A549 (cell line): Measurements from ENCODE around the gene PDE4C. TPM values are rescaled to one million over a fixed set of nuclear protein-coding genes. Genes with fewer than 3 reads are reported as not detected.

Experiments
- ATAC-seq, 2 experiments: fragments of 200-7000 bp in 1 of 2; fragments of >200 bp in 1 of 2; cut with Nextera tagmentation in 1 of 2; cut with Tn5 transposase in 1 of 2; 3 replicates each; pipeline versions ENCODE4 v1.8.0 to v1.9.1; 2018 to 2020; ENCODE audit warnings: mild to moderate bottlenecking in 1 of 2, moderate library complexity in 1 of 2
- CTCF ChIA-PET: fragments of 300-600 bp; sonication (Branson Sonifier 250); formaldehyde crosslinking; extraction: SDS; loops from one replicate; lab custom pipeline; 2021; ENCODE audit warnings: antibody characterized with exemption, inconsistent platforms; lab: Yijun Ruan, JAX
- POLR2A ChIA-PET: fragments of 350-600 bp; formaldehyde crosslinking; extraction: SDS; loops from one replicate; lab custom pipeline; 2021; ENCODE audit warnings: antibody characterized with exemption, inconsistent platforms; lab: Yijun Ruan, JAX
- DNase-seq, 2 experiments: peaks; one replicate each; pipeline versions ENCODE4 v3.0.0 to v3.0.0-alpha.2; 2011 to 2016; ENCODE audit warnings: low read depth in 1 of 2, low spot score in 1 of 2
- FAIRE-seq: peaks from 2 replicates; lab custom pipeline; 2011; peaks lifted over from hg19 to GRCh38; lab: Jason Lieb, UNC
- H3K27ac ChIP-seq, 2 experiments: fragments of >200 bp; sonication (Bioruptor Twin); formaldehyde crosslinking; 3 replicates each; pipeline ENCODE4 v1.5.1; 2016 to 2017
- H3K4me1 ChIP-seq: fragments of >200 bp; sonication (Bioruptor Twin); formaldehyde crosslinking; 3 replicates; pipeline ENCODE4 v1.6.1; 2016
- H3K4me2 ChIP-seq: fragments of >200 bp; sonication (Bioruptor Twin); formaldehyde crosslinking; 3 replicates; pipeline ENCODE4 v1.6.1; 2016
- H3K4me3 ChIP-seq: fragments of >200 bp; sonication (Bioruptor Twin); formaldehyde crosslinking; 3 replicates; pipeline ENCODE4 v1.5.1; 2016
- H3K9me3 ChIP-seq: fragments of >200 bp; sonication (Bioruptor Twin); formaldehyde crosslinking; 3 replicates; pipeline ENCODE4 v1.6.1; 2016
- ATOH8 ChIP-seq: fragments of 250-450 bp; sonication (Bioruptor Pico); IDR thresholded peaks from 2 replicates; pipeline ENCODE4 v1.5.0; 2020; ENCODE audit warnings: low read depth, mild to moderate bottlenecking, moderate library complexity
- BHLHE40 ChIP-seq: IDR thresholded peaks from 2 replicates; pipeline ENCODE4 v1.6.1; 2012; ENCODE audit warnings: low read depth, low read length, inconsistent platforms
- CHD2 ChIP-seq: fragments of 150-350 bp; IDR thresholded peaks from 2 replicates; pipeline ENCODE4 v1.6.1; 2014; ENCODE audit warnings: low read length; ENCODE audit not compliant: partially characterized antibody
- FOSB ChIP-seq: fragments of 250-450 bp; sonication (Bioruptor Pico); IDR thresholded peaks from 2 replicates; pipeline ENCODE4 v1.5.0; 2020; ENCODE audit warnings: mild to moderate bottlenecking, moderate library complexity
- HES2 ChIP-seq: fragments of >200 bp; sonication (Bioruptor Twin); formaldehyde crosslinking; IDR thresholded peaks from 2 replicates; pipeline ENCODE4 v1.6.1; 2016
- HMGXB4 ChIP-seq: fragments of 250-450 bp; sonication (Bioruptor Pico); IDR thresholded peaks from 2 replicates; pipeline ENCODE4 v1.5.0; 2021; ENCODE audit warnings: mild to moderate bottlenecking, moderate library complexity, borderline replicate concordance
- HOXA7 ChIP-seq: fragments of 250-450 bp; sonication (Bioruptor Pico); IDR thresholded peaks from 2 replicates; pipeline ENCODE4 v1.5.0; 2020; ENCODE audit warnings: mild to moderate bottlenecking, moderate library complexity
- KDM1A ChIP-seq: fragments of 200-600 bp; sonication (generic); IDR thresholded peaks from 2 replicates; pipeline ENCODE4 v1.6.1; 2016; ENCODE audit warnings: low read depth, mild to moderate bottlenecking
- KDM5A ChIP-seq: fragments of 200-600 bp; sonication (generic); IDR thresholded peaks from 2 replicates; pipeline ENCODE4 v1.6.1; 2016; ENCODE audit warnings: antibody characterized with exemption, mild to moderate bottlenecking
- MAFK ChIP-seq: fragments of 450-650 bp; IDR thresholded peaks from 2 replicates; pipeline ENCODE4 v1.6.1; 2014; ENCODE audit not compliant: partially characterized antibody
- MAX ChIP-seq: IDR thresholded peaks from 2 replicates; pipeline ENCODE4 v1.6.1; 2012
- MAZ ChIP-seq: fragments of 150-350 bp; IDR thresholded peaks from 2 replicates; pipeline ENCODE4 v1.6.1; 2014; ENCODE audit warnings: antibody characterized with exemption, low read depth, low read length, borderline replicate concordance
- NFE2L2 ChIP-seq: fragments of 150-350 bp; conservative IDR thresholded peaks from 2 replicates; pipeline ENCODE4 v1.6.1; 2014; ENCODE audit warnings: low read length
- NPAS2 ChIP-seq: fragments of 250-450 bp; sonication (Bioruptor Pico); IDR thresholded peaks from 2 replicates; pipeline ENCODE4 v1.8.0; 2022; ENCODE audit warnings: mild to moderate bottlenecking, moderate library complexity, borderline replicate concordance
- NR3C1 ChIP-seq: fragments of >200 bp; sonication (Bioruptor Twin); formaldehyde crosslinking; IDR thresholded peaks from 3 replicates; pipeline ENCODE4 v1.6.1; 2017
- POLR2A ChIP-seq: IDR thresholded peaks from 2 replicates; pipeline ENCODE4 v1.6.1; 2012; ENCODE audit warnings: mild to moderate bottlenecking, low read length
- RAD21 ChIP-seq, 2 experiments: fragments of >200 bp in 1 of 2; sonication (Bioruptor Twin) in 1 of 2; formaldehyde crosslinking in 1 of 2; IDR thresholded peaks in 1 of 2; conservative IDR thresholded peaks in 1 of 2; 2 replicates in 1 of 2; 3 replicates in 1 of 2; pipeline ENCODE4 v1.6.1; 2012 to 2018; ENCODE audit warnings: inconsistent platforms in 1 of 2
- RCOR1 ChIP-seq: fragments of 150-350 bp; IDR thresholded peaks from 2 replicates; pipeline ENCODE4 v1.6.1; 2014; ENCODE audit warnings: antibody characterized with exemption, low read length, low read depth
- RFX5 ChIP-seq: fragments of 450-650 bp; IDR thresholded peaks from 2 replicates; pipeline ENCODE4 v1.7.1; 2014; ENCODE audit warnings: antibody characterized with exemption, mild to moderate bottlenecking, moderate library complexity
- ZC3H11A ChIP-seq: fragments of 450-650 bp; IDR thresholded peaks from 2 replicates; pipeline ENCODE4 v1.6.1; 2014; ENCODE audit warnings: antibody characterized with exemption, mild to moderate bottlenecking
- ZNF302 ChIP-seq: fragments of 250-450 bp; sonication (Bioruptor Pico); IDR thresholded peaks from 2 replicates; pipeline ENCODE4 v1.9.0; 2021; ENCODE audit warnings: inconsistent platforms, mild to moderate bottlenecking, moderate library complexity
- ZSCAN20 ChIP-seq: fragments of 250-450 bp; sonication (Bioruptor Pico); IDR thresholded peaks from 2 replicates; pipeline ENCODE4 v1.8.0; 2022; ENCODE audit warnings: mild to moderate bottlenecking, moderate library complexity
- WGBS: methylation state at CpG from one replicate; pipeline ENCODE4 v1.1.6; 2017; ENCODE audit errors: missing lambda C conversion rate; 5-methylcytosine and 5-hydroxymethylcytosine counted together
- polyA plus RNA-seq, 4 experiments: library from polyadenylated mRNA; depleted of rRNA in 3 of 4; stranded (reverse); fragments of >200 nt; fragmentation: RNase III in 1 of 4; extraction: RNeasy Plus Mini Kit Qiagen cat#74134 plus additional on column Dnase treatment in 1 of 4; gene quantifications; 2 replicates in 3 of 4; 3 replicates in 1 of 4; pipeline ENCODE4 v1.2.3, GENCODE V29; 2011 to 2017

PDE4C gene
- polyA plus RNA-seq, 2 of the 4 experiments (the other 2 are of a cell fraction): 0.25 to 0.65 TPM

GRCh38 chr19:18262144-18262543, 35.9 kb upstream of the PDE4C start:
- CTCF ChIA-PET: interaction anchor here (1.2 to 4.3 kb wide), 3 partner anchors 9 to 11 kb away, joined by 4 to 41 read pairs (median 7); no protein-coding TSS in a partner anchor
- Histone ChIP-seq H3K4me3 (no peak overlapping the region), H3K4me1 (no peaks in the 10 kb centered on the region), H3K4me2 (no peak overlapping the region)
- no peak for FAIRE-seq
- POLR2A ChIA-PET: interaction anchor here (0.9 kb wide), 1 partner anchor 20 kb away, joined by 3 read pairs; no protein-coding TSS in a partner anchor
- TF ChIP-seq ATOH8 (CRISPR knock-in tag) (no peak), HES2 (no peak), KDM5A (no peak), ZNF302 (no peak), KDM1A (no peak), MAZ (no peak), ZC3H11A (no peak), MAX (no peak), RAD21 (conservative IDR thresholded peaks at IDR 0.05 in 1 of 2, IDR thresholded peaks at IDR 0.05 in 1 of 2) (no peak), HMGXB4 (CRISPR knock-in tag) (no peak), HOXA7 (CRISPR knock-in tag) (no peak), FOSB (CRISPR knock-in tag) (no peak), NPAS2 (no peak)
- TF ChIP-seq, all 56 proteins: peak for 0
- no peaks in the 10 kb centered on the region for H3K9me3 ChIP-seq
- ATAC-seq: no peak
- DNase-seq: no peak
- H3K27ac ChIP-seq: no peak overlapping the region

- no peak overlapping the region for H3K27ac ChIP-seq
- H3K4me2 ChIP-seq: no peak overlapping the region
- TF ChIP-seq CHD2: no peak
- no peak for TF ChIP-seq ZNF302
- TF ChIP-seq MAFK: no peak
- H3K9me3 ChIP-seq: no peaks in the 10 kb centered on the region
- WGBS: no CpG with 5 or more reads among the region's 2 CpGs
- no peaks in the 10 kb centered on the region for H3K4me1 ChIP-seq
- ChIA-PET POLR2A (no interaction called here), CTCF (interaction anchor here (1.2 to 4.3 kb wide), 3 partner anchors 10 to 11 kb away, joined by 4 to 41 read pairs (median 7); no protein-coding TSS in a partner anchor)
- ATAC-seq: no peak
- no peak for DNase-seq
- H3K4me3 ChIP-seq: no peak overlapping the region
- FAIRE-seq: no peak
These were observed 35.2 kb upstream of the PDE4C start for GRCh38 chr19:18261474-18261873.

- H3K9me3 ChIP-seq: no peaks in the 10 kb centered on the region
- H3K27ac ChIP-seq: no peak overlapping the region
- TF ChIP-seq ZSCAN20 (CRISPR knock-in tag) (no peak), POLR2A (no peak), BHLHE40 (no peak), MAZ (no peak), NFE2L2 (no peak), RFX5 (no peak), RCOR1 (no peak), ZNF302 (no peak), NR3C1 (no peak)
- TF ChIP-seq, all 56 proteins: peak for 0
- FAIRE-seq (no peak), DNase-seq (no peak), ATAC-seq (no peak)
- no peak overlapping the region for H3K4me3 ChIP-seq
- H3K4me1 ChIP-seq: no peaks in the 10 kb centered on the region
- WGBS: 72% methylated on average over 3 of the region's 4 CpGs
- POLR2A ChIA-PET: no interaction called here
- CTCF ChIA-PET: interaction anchor here (1.2 to 4.3 kb wide), 2 partner anchors 8 to 147 kb away, joined by 3 to 41 read pairs; no protein-coding TSS in a partner anchor
- no peak overlapping the region for H3K4me2 ChIP-seq
These were observed 33.7 kb upstream of the PDE4C start for GRCh38 chr19:18259893-18260292.
